ENCODE results near the gene GLCE. TPM values are rescaled to one million over a fixed set of nuclear protein-coding genes. Genes with fewer than 3 reads are reported as not detected.

The GLCE gene
- total RNA-seq, 4 donors from 2014 or later: 33.8 to 50.7 (median 43.8) TPM

DNA sequence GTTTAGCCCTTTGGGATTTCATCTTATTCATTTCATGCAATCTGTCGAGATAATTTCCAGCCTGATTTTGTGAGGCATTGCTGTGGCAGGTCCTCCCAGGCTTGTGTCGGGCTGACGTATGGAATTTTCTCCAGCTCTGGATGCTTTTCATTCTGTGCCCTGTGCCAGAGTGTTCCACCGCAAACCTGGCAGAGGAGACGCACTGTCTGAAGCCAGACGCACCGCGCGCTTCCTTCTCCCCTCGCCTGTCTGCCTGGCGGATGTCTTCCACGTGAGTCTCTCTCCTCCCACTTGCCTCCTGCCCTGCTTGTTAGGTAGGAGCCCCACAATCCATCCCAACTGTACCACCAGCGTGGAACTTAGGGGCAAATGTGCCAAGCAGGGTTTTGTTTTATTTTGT, 20.1 kb upstream of the GLCE start:
- Histone ChIP-seq H3K27ac (no peak overlapping the region), H3K4me1 (peaks cover 0 to 14% (median 1%) of the 10 kb centered on the region in 4 donors), H3K4me3 (no peak overlapping the region), H3K9me3 (no peaks in the 10 kb centered on the region), H3K27me3 (no peaks in the 10 kb centered on the region), H3K36me3 (no peaks in the 10 kb centered on the region)
- no peak for DNase-seq
- TF ChIP-seq POLR2A (IDR thresholded peaks at IDR 0.05): no peak
- TF ChIP-seq, protein P1, sequence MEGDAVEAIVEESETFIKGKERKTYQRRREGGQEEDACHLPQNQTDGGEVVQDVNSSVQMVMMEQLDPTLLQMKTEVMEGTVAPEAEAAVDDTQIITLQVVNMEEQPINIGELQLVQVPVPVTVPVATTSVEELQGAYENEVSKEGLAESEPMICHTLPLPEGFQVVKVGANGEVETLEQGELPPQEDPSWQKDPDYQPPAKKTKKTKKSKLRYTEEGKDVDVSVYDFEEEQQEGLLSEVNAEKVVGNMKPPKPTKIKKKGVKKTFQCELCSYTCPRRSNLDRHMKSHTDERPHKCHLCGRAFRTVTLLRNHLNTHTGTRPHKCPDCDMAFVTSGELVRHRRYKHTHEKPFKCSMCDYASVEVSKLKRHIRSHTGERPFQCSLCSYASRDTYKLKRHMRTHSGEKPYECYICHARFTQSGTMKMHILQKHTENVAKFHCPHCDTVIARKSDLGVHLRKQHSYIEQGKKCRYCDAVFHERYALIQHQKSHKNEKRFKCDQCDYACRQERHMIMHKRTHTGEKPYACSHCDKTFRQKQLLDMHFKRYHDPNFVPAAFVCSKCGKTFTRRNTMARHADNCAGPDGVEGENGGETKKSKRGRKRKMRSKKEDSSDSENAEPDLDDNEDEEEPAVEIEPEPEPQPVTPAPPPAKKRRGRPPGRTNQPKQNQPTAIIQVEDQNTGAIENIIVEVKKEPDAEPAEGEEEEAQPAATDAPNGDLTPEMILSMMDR (IDR thresholded peaks at IDR 0.05): no peak

DNA sequence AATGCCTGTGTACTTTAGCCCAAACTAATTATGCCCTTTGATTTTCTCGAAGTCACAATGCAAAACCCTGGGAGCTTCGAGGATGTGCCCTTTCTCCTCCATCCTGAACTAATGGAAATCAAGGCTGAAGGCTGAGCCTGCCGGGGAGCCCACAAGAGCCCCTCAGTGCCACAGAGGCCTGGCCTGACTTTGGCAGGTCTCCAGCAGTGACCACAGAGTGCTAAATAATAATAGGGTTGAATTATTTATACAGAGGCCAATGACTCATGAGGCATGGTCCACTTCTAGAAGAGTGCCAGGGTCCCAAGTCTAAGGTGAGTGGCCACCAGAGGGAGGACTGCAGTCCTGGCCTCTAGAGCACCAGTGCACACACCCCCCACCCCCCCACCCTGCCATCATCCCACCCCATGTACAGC, 19.1 kb upstream of the GLCE start:
- H3K36me3 ChIP-seq: no peaks in the 10 kb centered on the region
- H3K27ac ChIP-seq: no peak overlapping the region
- no peaks in the 10 kb centered on the region for H3K27me3 ChIP-seq
- peak in 2 of 3 donors; percentile 69 for DNase-seq
- H3K4me1 ChIP-seq: peaks cover 0 to 14% (median 1%) of the 10 kb centered on the region in 4 donors
- TF ChIP-seq, protein P1 (IDR thresholded peaks at IDR 0.05): peak in 3 of 6 experiments; percentile 32 to 36 (median 33)
- no peak for TF ChIP-seq POLR2A (IDR thresholded peaks at IDR 0.05)
- H3K4me3 ChIP-seq: no peak overlapping the region
- no peaks in the 10 kb centered on the region for H3K9me3 ChIP-seq

DNA sequence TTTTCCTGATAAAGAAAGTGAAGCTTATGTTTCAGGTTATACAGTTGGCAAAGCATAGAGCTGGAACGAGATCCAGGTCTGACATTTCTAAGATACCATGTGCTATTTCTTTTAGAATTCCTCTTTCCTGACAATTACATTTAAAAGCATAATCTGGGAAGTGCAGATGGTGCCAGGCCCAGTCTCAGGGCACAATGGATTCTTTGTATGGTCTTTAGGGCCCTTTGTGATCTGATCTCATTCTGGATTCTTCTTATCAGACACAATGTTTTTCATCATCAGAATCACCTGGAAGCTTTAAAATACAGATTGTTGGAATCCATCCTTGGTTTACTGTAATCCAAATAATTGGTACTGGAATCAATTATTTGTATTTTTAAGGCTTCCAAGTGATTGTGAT, 18.6 kb upstream of the GLCE start:
- no peaks in the 10 kb centered on the region for H3K27me3 ChIP-seq
- TF ChIP-seq POLR2A (IDR thresholded peaks at IDR 0.05): no peak
- TF ChIP-seq, protein P1 (IDR thresholded peaks at IDR 0.05): no peak

DNA sequence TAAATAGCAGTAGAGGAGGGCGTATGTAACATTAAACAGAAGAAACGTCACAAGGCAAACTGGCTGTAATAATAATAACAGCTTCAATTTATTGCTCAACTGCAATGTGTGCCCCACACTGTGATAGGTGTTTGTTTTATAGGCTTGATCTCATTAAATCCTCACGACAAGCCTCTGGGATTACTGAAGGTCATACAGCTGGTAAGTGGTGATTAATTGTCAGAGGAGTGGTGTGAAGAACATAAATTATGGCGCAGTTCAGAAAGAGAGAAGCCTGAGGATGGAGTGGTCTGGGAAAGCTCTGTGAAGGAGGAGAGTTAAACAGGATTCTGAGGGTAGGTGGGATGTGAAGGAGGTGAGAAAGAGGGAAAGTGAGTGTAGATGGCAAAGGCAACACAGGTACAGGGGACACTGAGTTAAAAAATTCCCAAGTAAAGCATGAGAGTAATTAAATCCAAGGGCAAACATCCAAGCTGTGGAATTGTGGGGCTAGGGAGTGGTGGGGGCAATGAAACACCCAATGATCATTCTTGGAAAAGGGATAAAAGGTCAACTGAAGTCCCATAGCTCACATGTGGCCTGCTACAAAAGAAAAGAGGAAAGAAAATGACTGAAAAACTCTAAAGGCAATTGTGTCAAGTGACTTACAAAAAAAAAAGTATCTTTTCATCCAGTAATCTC, 16.5 kb upstream of the GLCE start:
- Histone ChIP-seq H3K9me3 (no peaks in the 10 kb centered on the region), H3K36me3 (no peaks in the 10 kb centered on the region), H3K4me3 (no peak overlapping the region), H3K27ac (peak overlapping the region in 2 of 4 donors; percentile 29 to 79), H3K27me3 (no peaks in the 10 kb centered on the region), H3K4me1 (peaks cover 0 to 14% (median 1%) of the 10 kb centered on the region in 4 donors)
- no peak for DNase-seq
- TF ChIP-seq, protein P1 (IDR thresholded peaks at IDR 0.05): no peak
- TF ChIP-seq POLR2A (IDR thresholded peaks at IDR 0.05): no peak

More for the DNA sequence above, 18.6 kb upstream of the GLCE start:
- H3K27ac ChIP-seq: no peak overlapping the region
- DNase-seq: no peak
- H3K9me3 ChIP-seq: no peaks in the 10 kb centered on the region
- peaks cover 0 to 14% (median 1%) of the 10 kb centered on the region in 4 donors for H3K4me1 ChIP-seq
- no peak overlapping the region for H3K4me3 ChIP-seq
- no peaks in the 10 kb centered on the region for H3K36me3 ChIP-seq

- H3K27me3 ChIP-seq: no peaks in the 10 kb centered on the region
- peak overlapping the region in 1 of 4 donors; percentile 79 for H3K27ac ChIP-seq
- no peak overlapping the region for H3K4me3 ChIP-seq
- peaks cover 0 to 14% (median 1%) of the 10 kb centered on the region in 4 donors for H3K4me1 ChIP-seq
- no peak for DNase-seq
- no peaks in the 10 kb centered on the region for H3K9me3 ChIP-seq
- TF ChIP-seq, protein P1 (IDR thresholded peaks at IDR 0.05): no peak
- TF ChIP-seq POLR2A (IDR thresholded peaks at IDR 0.05): no peak
- no peaks in the 10 kb centered on the region for H3K36me3 ChIP-seq
These were observed 15.9 kb upstream of the GLCE start for GRCh38 chr15:69144530-69144929.

All from Peyer's patch (tissue), 4 donors.